Hippocampal formation (tissue), 2 donors: ENCODE data around the gene KIFC3.
"Not testable (repeated sequence)": the region's sequence is repeated elsewhere in the genome, so short reads cannot be mapped to it uniquely, and the experiment has no call there.

Experiments
- DNase-seq, 2 donors: peaks; one replicate each; lab custom pipeline; 2025; lab: John Stamatoyannopoulos, UW

KIFC3 gene

GRCh38 chr16:57804111-57804837 is 2.0 kb upstream of the KIFC3 start:
- DNase-seq, result peak in 1 of 2 donors; percentile 49

- DNase-seq, result peak; percentile 80 to 82
Observed at GRCh38 chr16:57803134-57803990, 1.1 kb upstream of the KIFC3 start.

GRCh38 chr16:57801809-57802340 is 416 bp downstream of the KIFC3 start:
- DNase-seq, result no peak

GRCh38 chr16:57801098-57801808 is 1.0 kb downstream of the KIFC3 start:
- DNase-seq, result no peak

- DNase-seq, result no peak
Observed at GRCh38 chr16:57800200-57801097, 1.8 kb downstream of the KIFC3 start.

- DNase-seq, result no peak
Observed at GRCh38 chr16:57799600-57800199, 2.6 kb downstream of the KIFC3 start.

- no peak for DNase-seq
Observed at GRCh38 chr16:57798953-57799599, 3.2 kb downstream of the KIFC3 start.

GRCh38 chr16:57798267-57798810 is 4.0 kb downstream of the KIFC3 start:
- DNase-seq, result no peak

GRCh38 chr16:57797526-57798266 is 4.6 kb downstream of the KIFC3 start:
- no peak for DNase-seq

GRCh38 chr16:57797216-57797525 is 5.1 kb downstream of the KIFC3 start:
- no peak for DNase-seq

- DNase-seq, result not testable (repeated sequence)
Observed at GRCh38 chr16:57796014-57796413, 6.3 kb downstream of the KIFC3 start.

GRCh38 chr16:57795431-57795878 is 6.8 kb downstream of the KIFC3 start:
- DNase-seq, result peak in 1 of 2 donors; percentile 15

GRCh38 chr16:57794849-57795430 is 7.4 kb downstream of the KIFC3 start:
- DNase-seq, result no peak

GRCh38 chr16:57791893-57792461 is 10.3 kb downstream of the KIFC3 start:
- no peak for DNase-seq

GRCh38 chr16:57791195-57791892 is 10.9 kb downstream of the KIFC3 start:
- DNase-seq, result no peak

- DNase-seq, result no peak
Observed at GRCh38 chr16:57788951-57789350, 13.3 kb downstream of the KIFC3 start.

GRCh38 chr16:57788252-57788841 is 13.9 kb downstream of the KIFC3 start:
- no peak for DNase-seq

GRCh38 chr16:57787519-57787905 is 14.8 kb downstream of the KIFC3 start:
- DNase-seq, result no peak
